HL-60 (cell line): Measurements from ENCODE around the gene SEL1L.

Experiments
- DNase-seq, 2 experiments: peaks; one replicate each; pipeline ENCODE4 v3.0.0-alpha.2; 2010 to 2020; ENCODE audit warnings: low read depth in 1 of 2, low spot score in 1 of 2
- H3K27ac ChIP-seq: fragments of 250-450 bp; sonication (Bioruptor Pico); replicated peaks from 2 replicates; pipeline ENCODE4 v1.5.1; 2020; ENCODE audit warnings: mild to moderate bottlenecking, moderate library complexity
- H3K27me3 ChIP-seq: fragments of 250-450 bp; sonication (Bioruptor Pico); 2 replicates; pipeline ENCODE4 v1.5.1; 2021; ENCODE audit warnings: mild to moderate bottlenecking, moderate library complexity; ENCODE audit not compliant: insufficient read depth, poor library complexity, severe bottlenecking
- H3K4me3 ChIP-seq: replicated peaks from 2 replicates; pipeline ENCODE4 v1.5.1; 2011; ENCODE audit warnings: mild to moderate bottlenecking, control low read depth, low read length; ENCODE audit not compliant: insufficient read depth
- GABPA ChIP-seq: IDR thresholded peaks from 2 replicates; pipeline ENCODE4 v1.6.1; 2012; ENCODE audit warnings: low read depth
- POLR2AphosphoS5 ChIP-seq: IDR thresholded peaks from 2 replicates; pipeline ENCODE4 v1.6.1; 2012; ENCODE audit warnings: low read depth
- SPI1 ChIP-seq: IDR thresholded peaks from 2 replicates; pipeline ENCODE4 v1.6.1; 2012; ENCODE audit warnings: low read depth, mild to moderate bottlenecking, borderline replicate concordance
- long read RNA-seq: library from polyadenylated mRNA; unstranded; transcript quantifications from one replicate; pipeline ENCODE4 v2.0.0, GENCODE V29; 2020
- TF ChIP-seq, protein P1 (sequence below): IDR thresholded peaks from one replicate; pipeline ENCODE4 v1.5.1; 2011; ENCODE audit warnings: low read length, control low read depth, inconsistent platforms; ENCODE audit not compliant: insufficient read depth
- TF ChIP-seq, protein P2 (sequence below): IDR thresholded peaks from 2 replicates; pipeline ENCODE4 v1.6.1; 2012; ENCODE audit warnings: low read depth; ENCODE audit not compliant: insufficient replicate concordance

The SEL1L gene
- long read RNA-seq, full-length matches to known transcripts: 137 of 197 reads
- long read RNA-seq, partial matches to known transcripts: 10 of 197 reads
- long read RNA-seq, other reads (novel, unspliced or antisense): 50 of 197 reads

DNA sequence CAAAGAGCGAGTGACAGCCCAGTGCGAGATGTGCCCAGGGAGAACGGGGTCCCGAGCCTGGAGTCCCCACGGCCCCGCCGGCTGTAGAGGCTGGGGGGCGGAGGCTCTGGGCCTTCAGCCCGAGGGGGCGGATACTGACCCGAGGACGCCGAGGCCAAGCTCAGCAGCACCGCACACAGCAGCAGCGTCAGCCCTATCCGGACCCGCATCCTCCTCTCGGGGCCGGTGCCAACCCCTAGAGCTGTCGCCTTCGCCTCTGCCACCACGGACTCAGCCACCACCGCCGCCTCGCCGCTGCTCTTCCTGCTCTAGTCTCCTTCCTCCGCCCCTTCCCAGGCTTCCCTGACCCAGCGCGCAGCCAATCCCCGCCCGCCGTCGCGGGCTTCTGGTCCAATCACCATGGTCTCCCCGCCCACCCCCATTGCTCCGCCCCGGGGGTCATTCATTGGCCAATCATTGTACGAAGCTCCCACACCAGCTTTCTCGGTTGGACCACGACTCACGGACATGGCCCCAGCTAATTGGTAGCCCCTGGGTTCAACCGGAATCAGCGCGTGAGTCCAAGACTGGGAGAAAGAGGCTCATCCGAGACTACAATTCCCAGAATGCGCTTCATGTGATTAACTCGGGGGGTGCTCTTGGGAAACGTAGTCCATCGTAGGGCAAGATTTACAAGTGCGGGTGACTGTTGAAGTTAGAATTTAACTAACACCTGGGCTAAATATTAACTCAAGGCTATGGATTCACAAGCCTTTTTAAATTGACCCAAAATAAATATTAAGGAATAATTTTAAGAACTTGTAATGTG lies at the start of gene SEL1L:
Gene SEL1L, minus strand, starts transcription at position 318 of the 808 bp plus-strand sequence. Its CDS starts 109 bp downstream, at position 209.
- Histone ChIP-seq H3K27me3 (no peaks in the 10 kb centered on the region), H3K27ac (peak within 1 kb of the TSS; percentile 64), H3K4me3 (peak within 1 kb of the TSS; percentile 100)
- DNase-seq: peak; percentile 98 to 100
- TF ChIP-seq GABPA (no peak), POLR2AphosphoS5 (peak; percentile 82; the same call in 1 of the 2 replicates), SPI1 (0 out of 2 replicates have a peak, but pooled peaks have one; percentile 4)

GRCh38 chr14:81582420-81582819 lies 48.8 kb upstream of the SEL1L start:
- no peaks in the 10 kb centered on the region for H3K27me3 ChIP-seq
- no peak overlapping the region for H3K27ac ChIP-seq
- no peak for DNase-seq
- H3K4me3 ChIP-seq: no peak overlapping the region
- TF ChIP-seq POLR2AphosphoS5 (no peak), SPI1 (no peak), GABPA (no peak)
- TF ChIP-seq, protein P1, sequence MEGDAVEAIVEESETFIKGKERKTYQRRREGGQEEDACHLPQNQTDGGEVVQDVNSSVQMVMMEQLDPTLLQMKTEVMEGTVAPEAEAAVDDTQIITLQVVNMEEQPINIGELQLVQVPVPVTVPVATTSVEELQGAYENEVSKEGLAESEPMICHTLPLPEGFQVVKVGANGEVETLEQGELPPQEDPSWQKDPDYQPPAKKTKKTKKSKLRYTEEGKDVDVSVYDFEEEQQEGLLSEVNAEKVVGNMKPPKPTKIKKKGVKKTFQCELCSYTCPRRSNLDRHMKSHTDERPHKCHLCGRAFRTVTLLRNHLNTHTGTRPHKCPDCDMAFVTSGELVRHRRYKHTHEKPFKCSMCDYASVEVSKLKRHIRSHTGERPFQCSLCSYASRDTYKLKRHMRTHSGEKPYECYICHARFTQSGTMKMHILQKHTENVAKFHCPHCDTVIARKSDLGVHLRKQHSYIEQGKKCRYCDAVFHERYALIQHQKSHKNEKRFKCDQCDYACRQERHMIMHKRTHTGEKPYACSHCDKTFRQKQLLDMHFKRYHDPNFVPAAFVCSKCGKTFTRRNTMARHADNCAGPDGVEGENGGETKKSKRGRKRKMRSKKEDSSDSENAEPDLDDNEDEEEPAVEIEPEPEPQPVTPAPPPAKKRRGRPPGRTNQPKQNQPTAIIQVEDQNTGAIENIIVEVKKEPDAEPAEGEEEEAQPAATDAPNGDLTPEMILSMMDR: no peak
- TF ChIP-seq, protein P2, sequence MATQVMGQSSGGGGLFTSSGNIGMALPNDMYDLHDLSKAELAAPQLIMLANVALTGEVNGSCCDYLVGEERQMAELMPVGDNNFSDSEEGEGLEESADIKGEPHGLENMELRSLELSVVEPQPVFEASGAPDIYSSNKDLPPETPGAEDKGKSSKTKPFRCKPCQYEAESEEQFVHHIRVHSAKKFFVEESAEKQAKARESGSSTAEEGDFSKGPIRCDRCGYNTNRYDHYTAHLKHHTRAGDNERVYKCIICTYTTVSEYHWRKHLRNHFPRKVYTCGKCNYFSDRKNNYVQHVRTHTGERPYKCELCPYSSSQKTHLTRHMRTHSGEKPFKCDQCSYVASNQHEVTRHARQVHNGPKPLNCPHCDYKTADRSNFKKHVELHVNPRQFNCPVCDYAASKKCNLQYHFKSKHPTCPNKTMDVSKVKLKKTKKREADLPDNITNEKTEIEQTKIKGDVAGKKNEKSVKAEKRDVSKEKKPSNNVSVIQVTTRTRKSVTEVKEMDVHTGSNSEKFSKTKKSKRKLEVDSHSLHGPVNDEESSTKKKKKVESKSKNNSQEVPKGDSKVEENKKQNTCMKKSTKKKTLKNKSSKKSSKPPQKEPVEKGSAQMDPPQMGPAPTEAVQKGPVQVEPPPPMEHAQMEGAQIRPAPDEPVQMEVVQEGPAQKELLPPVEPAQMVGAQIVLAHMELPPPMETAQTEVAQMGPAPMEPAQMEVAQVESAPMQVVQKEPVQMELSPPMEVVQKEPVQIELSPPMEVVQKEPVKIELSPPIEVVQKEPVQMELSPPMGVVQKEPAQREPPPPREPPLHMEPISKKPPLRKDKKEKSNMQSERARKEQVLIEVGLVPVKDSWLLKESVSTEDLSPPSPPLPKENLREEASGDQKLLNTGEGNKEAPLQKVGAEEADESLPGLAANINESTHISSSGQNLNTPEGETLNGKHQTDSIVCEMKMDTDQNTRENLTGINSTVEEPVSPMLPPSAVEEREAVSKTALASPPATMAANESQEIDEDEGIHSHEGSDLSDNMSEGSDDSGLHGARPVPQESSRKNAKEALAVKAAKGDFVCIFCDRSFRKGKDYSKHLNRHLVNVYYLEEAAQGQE: no peak

GRCh38 chr14:81579115-81579514 lies 45.5 kb upstream of the SEL1L start:
- H3K27me3 ChIP-seq: no peaks in the 10 kb centered on the region
- TF ChIP-seq SPI1 (no peak), POLR2AphosphoS5 (no peak), GABPA (no peak)
- TF ChIP-seq, protein P2: no peak
- TF ChIP-seq, protein P1: no peak
- no peak overlapping the region for H3K27ac ChIP-seq
- no peak for DNase-seq
- no peak overlapping the region for H3K4me3 ChIP-seq

DNA sequence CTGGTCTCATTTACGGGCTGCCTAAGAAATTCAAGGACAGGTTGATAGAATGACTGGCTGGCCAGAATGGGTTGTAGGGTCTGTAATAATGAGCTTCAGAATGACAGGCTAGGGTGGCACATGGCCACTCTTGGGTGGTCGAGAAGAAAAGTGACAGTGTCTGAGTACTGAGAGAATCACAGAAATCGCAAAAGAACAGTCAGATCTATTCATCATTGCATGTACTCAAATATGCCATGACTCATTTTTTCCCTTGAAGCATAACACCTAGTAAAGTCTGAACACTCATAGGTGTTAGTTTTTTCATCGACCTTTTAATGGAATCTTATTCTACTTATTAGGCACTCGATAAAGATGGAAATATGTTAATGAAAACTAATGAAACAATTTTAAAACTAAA lies 37.8 kb upstream of the SEL1L start:
- H3K4me3 ChIP-seq: no peak overlapping the region
- DNase-seq: no peak
- TF ChIP-seq SPI1 (no peak), GABPA (no peak), POLR2AphosphoS5 (no peak)
- TF ChIP-seq, protein P1: no peak
- TF ChIP-seq, protein P2: no peak
- H3K27me3 ChIP-seq: no peaks in the 10 kb centered on the region
- H3K27ac ChIP-seq: no peak overlapping the region
